SK-N-MC (cell line): ENCODE measurements around the gene REEP6.

Experiments
- EZH2 ChIP-seq: fragments of 200-600 bp; sonication (generic); IDR thresholded peaks from one replicate; pipeline ENCODE4 v1.6.1; 2017; ENCODE audit warnings: antibody characterized with exemption
- POLR2AphosphoS5 ChIP-seq: IDR thresholded peaks from 2 replicates; pipeline ENCODE4 v1.6.1; 2012; ENCODE audit warnings: mild to moderate bottlenecking, low read depth, low read length, borderline replicate concordance

- no peak for TF ChIP-seq EZH2
- no peak; the same call in none of the 2 replicates for TF ChIP-seq POLR2AphosphoS5
These were observed 16.8 kb upstream of the REEP6 start for GRCh38 chr19:1474011-1474764.
